GM13977 (cell line): ENCODE data around the gene TCHH.

Experiments
- DNase-seq: peaks from one replicate; pipeline ENCODE4 v3.0.0; 2012; ENCODE audit warnings: low spot score
- CTCF ChIP-seq: IDR thresholded peaks from 2 replicates; pipeline ENCODE4 v1.5.1; 2012; ENCODE audit warnings: mild to moderate bottlenecking, control low read depth; ENCODE audit not compliant: insufficient read depth; ENCODE audit errors: extremely low read depth, missing control alignments
- in situ Hi-C: fragments of 300-500 bp; cut with MboI; formaldehyde crosslinking; loops from one replicate; pipeline ENCODE4 v1.12.0; 2022; ENCODE audit warnings: low sequenced_read_pairs, low pct_unique_long_range_greater_than_20kb, mixed read lengths, inconsistent platforms; ENCODE audit not compliant: unreplicated experiment

The TCHH gene

GRCh38 chr1:152109231-152109997 lies 5.8 kb downstream of the TCHH start:
- in situ Hi-C loops, result no loop called here
- DNase-seq, result no peak
- TF ChIP-seq CTCF, result no peak

- no peak for DNase-seq
- in situ Hi-C loops, result no loop called here
- TF ChIP-seq CTCF, result no peak
Measured at GRCh38 chr1:152108882-152109222, 6.4 kb downstream of the TCHH start.

GRCh38 chr1:152107984-152108881 lies 7.0 kb downstream of the TCHH start:
- no peak for DNase-seq
- TF ChIP-seq CTCF, result no peak
- in situ Hi-C loops, result no loop called here

- no peak for TF ChIP-seq CTCF
- in situ Hi-C loops, result no loop called here
- no peak for DNase-seq
Measured at GRCh38 chr1:152107031-152107983, 7.9 kb downstream of the TCHH start.

- no peak for TF ChIP-seq CTCF
- in situ Hi-C loops, result no loop called here
- no peak for DNase-seq
Measured at GRCh38 chr1:152104854-152105253, 10.4 kb downstream of the TCHH start.

- no peak for DNase-seq
- in situ Hi-C loops, result no loop called here
- no peak for TF ChIP-seq CTCF
Measured at GRCh38 chr1:152096931-152097330, 18.3 kb downstream of the TCHH start.
